HEK293 (cell line): Measurements from ENCODE around the gene CRTAC1.

Experiments used
- SP2 ChIP-seq: fragments of 450-650 bp; formaldehyde crosslinking; IDR thresholded peaks from 2 replicates; pipeline ENCODE4 v1.5.1; 2016; ENCODE audit warnings: missing biosample characterization, missing genetic modification characterization
- TF ChIP-seq, protein P1 (sequence below): fragments of 450-650 bp; formaldehyde crosslinking; IDR thresholded peaks from 2 replicates; pipeline ENCODE4 v1.5.1; 2016; ENCODE audit warnings: missing biosample characterization, missing genetic modification characterization
- TF ChIP-seq, protein P2 (sequence below): fragments of 450-650 bp; formaldehyde crosslinking; IDR thresholded peaks from 2 replicates; pipeline ENCODE4 v1.5.1; 2016; ENCODE audit warnings: missing biosample characterization, missing genetic modification characterization
- TF ChIP-seq, protein P3 (sequence below): fragments of 450-650 bp; formaldehyde crosslinking; IDR thresholded peaks from 2 replicates; pipeline ENCODE4 v1.5.1; 2016; ENCODE audit warnings: missing biosample characterization, missing genetic modification characterization, borderline replicate concordance

DNA sequence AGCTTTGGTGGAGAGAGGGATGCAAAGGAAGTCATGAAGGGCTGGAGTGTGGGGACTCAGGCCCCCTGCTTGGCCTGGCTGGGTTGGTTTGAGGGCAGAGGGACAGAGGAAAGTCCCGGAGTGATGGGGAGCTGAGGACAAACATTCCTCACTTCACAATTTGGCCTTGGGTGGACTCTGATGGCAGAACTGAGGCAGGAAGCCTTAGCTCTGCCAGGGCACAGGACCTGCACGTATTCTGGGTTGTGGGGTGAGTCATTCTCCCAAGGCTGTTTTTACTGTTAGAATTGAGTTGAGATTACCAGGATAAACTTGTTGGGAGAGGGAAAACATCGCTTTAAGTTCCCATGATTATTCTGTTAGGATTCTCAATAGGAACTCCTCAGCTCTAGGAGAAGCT is 178.1 kb downstream of the CRTAC1 start:
- TF ChIP-seq, protein P1, sequence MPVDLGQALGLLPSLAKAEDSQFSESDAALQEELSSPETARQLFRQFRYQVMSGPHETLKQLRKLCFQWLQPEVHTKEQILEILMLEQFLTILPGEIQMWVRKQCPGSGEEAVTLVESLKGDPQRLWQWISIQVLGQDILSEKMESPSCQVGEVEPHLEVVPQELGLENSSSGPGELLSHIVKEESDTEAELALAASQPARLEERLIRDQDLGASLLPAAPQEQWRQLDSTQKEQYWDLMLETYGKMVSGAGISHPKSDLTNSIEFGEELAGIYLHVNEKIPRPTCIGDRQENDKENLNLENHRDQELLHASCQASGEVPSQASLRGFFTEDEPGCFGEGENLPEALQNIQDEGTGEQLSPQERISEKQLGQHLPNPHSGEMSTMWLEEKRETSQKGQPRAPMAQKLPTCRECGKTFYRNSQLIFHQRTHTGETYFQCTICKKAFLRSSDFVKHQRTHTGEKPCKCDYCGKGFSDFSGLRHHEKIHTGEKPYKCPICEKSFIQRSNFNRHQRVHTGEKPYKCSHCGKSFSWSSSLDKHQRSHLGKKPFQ = no peak
- TF ChIP-seq, protein P2, sequence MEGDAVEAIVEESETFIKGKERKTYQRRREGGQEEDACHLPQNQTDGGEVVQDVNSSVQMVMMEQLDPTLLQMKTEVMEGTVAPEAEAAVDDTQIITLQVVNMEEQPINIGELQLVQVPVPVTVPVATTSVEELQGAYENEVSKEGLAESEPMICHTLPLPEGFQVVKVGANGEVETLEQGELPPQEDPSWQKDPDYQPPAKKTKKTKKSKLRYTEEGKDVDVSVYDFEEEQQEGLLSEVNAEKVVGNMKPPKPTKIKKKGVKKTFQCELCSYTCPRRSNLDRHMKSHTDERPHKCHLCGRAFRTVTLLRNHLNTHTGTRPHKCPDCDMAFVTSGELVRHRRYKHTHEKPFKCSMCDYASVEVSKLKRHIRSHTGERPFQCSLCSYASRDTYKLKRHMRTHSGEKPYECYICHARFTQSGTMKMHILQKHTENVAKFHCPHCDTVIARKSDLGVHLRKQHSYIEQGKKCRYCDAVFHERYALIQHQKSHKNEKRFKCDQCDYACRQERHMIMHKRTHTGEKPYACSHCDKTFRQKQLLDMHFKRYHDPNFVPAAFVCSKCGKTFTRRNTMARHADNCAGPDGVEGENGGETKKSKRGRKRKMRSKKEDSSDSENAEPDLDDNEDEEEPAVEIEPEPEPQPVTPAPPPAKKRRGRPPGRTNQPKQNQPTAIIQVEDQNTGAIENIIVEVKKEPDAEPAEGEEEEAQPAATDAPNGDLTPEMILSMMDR (tag by site-specific recombination) = no peak
- no peak for TF ChIP-seq SP2 (tag by site-specific recombination)
- TF ChIP-seq, protein P3, sequence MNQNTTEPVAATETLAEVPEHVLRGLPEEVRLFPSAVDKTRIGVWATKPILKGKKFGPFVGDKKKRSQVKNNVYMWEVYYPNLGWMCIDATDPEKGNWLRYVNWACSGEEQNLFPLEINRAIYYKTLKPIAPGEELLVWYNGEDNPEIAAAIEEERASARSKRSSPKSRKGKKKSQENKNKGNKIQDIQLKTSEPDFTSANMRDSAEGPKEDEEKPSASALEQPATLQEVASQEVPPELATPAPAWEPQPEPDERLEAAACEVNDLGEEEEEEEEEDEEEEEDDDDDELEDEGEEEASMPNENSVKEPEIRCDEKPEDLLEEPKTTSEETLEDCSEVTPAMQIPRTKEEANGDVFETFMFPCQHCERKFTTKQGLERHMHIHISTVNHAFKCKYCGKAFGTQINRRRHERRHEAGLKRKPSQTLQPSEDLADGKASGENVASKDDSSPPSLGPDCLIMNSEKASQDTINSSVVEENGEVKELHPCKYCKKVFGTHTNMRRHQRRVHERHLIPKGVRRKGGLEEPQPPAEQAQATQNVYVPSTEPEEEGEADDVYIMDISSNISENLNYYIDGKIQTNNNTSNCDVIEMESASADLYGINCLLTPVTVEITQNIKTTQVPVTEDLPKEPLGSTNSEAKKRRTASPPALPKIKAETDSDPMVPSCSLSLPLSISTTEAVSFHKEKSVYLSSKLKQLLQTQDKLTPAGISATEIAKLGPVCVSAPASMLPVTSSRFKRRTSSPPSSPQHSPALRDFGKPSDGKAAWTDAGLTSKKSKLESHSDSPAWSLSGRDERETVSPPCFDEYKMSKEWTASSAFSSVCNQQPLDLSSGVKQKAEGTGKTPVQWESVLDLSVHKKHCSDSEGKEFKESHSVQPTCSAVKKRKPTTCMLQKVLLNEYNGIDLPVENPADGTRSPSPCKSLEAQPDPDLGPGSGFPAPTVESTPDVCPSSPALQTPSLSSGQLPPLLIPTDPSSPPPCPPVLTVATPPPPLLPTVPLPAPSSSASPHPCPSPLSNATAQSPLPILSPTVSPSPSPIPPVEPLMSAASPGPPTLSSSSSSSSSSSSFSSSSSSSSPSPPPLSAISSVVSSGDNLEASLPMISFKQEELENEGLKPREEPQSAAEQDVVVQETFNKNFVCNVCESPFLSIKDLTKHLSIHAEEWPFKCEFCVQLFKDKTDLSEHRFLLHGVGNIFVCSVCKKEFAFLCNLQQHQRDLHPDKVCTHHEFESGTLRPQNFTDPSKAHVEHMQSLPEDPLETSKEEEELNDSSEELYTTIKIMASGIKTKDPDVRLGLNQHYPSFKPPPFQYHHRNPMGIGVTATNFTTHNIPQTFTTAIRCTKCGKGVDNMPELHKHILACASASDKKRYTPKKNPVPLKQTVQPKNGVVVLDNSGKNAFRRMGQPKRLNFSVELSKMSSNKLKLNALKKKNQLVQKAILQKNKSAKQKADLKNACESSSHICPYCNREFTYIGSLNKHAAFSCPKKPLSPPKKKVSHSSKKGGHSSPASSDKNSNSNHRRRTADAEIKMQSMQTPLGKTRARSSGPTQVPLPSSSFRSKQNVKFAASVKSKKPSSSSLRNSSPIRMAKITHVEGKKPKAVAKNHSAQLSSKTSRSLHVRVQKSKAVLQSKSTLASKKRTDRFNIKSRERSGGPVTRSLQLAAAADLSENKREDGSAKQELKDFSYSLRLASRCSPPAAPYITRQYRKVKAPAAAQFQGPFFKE (tag by site-specific recombination) = no peak
